GM19463 (cell line): Measurements from ENCODE around the gene FIGNL2.

Source experiments
- ATAC-seq: cut with Tn5 transposase; IDR thresholded peaks from one replicate; pipeline ENCODE4 v1.9.1; 2021; ENCODE audit warnings: mild to moderate bottlenecking, moderate library complexity; ENCODE audit not compliant: unreplicated experiment

FIGNL2 gene

GRCh38 chr12:51784688-51785087, 63.8 kb downstream of the FIGNL2 start:
- ATAC-seq = no peak

- no peak for ATAC-seq
These were observed 68.6 kb downstream of the FIGNL2 start for GRCh38 chr12:51779876-51780275.

GRCh38 chr12:51777973-51778372, 70.5 kb downstream of the FIGNL2 start:
- ATAC-seq = no peak

DNA sequence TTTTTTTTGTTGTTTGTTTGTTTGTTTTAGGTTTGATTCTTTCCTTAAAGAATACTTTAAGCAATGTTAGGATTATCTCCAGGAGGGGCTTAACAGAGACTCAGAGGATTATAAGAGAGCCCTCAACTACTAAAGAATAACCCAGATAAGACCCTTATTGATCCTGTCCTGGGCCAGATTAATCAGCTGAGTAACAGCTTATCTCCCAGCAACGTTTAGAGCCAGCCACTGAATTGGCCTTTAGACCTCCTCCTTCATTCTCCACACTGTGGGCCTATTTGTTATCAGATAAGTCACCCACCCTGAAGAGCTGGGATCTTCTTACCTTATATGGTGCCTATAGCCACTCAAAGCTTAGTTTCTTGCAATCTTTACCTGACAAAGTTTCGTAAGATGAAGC, 71.1 kb downstream of the FIGNL2 start:
- no peak for ATAC-seq

DNA sequence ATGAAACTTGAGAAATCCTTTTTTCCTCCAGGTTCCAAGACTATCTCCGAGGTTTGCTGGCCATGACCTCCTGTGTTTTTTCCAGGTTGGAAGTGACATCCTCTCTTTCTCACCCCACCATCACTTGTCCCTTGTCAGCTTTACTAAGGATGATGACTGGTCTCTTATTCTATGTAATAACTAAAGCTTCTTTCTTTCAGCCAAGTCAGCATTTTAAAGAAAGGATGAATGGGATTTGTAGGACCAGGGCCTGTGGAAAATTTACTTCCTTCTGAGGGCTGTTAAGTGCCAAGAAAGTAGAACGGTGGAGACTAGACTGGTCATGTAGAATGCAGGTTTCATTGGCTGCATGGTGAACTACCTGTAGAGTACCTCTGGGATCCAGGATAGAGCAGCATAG, 73.6 kb downstream of the FIGNL2 start:
- ATAC-seq = no peak

GRCh38 chr12:51773145-51773869, 75.2 kb downstream of the FIGNL2 start:
- no peak for ATAC-seq

- ATAC-seq = no peak
These were observed 77.5 kb downstream of the FIGNL2 start for GRCh38 chr12:51771008-51771407.
